Left lung (tissue), 10 donors: Measurements from ENCODE around the gene ARMC5. TPM values are rescaled to one million over a fixed set of nuclear protein-coding genes. Genes with fewer than 3 reads are reported as not detected.
A peak's percentile ranks its signal among the peaks of the same experiment; 100 is the strongest.

Experiments used
- ATAC-seq: fragments of 200-7000 bp; cut with Tn5 transposase; one replicate; pipeline ENCODE4 v1.9.1; 2020; ENCODE audit warnings: moderate library complexity
- DNase-seq, 4 donors: peaks; one replicate each; pipeline ENCODE4 v3.0.0-alpha.2; 2013 to 2020
- H3K27ac ChIP-seq, 2 donors: fragments of 200-600 bp; sonication (generic) in 1 of 2; one replicate each; pipeline versions ENCODE4 v1.5.0 to v1.8.0; 2020 to 2021
- H3K27me3 ChIP-seq, 2 donors: fragments of 200-600 bp; sonication (generic) in 1 of 2; one replicate each; pipeline versions ENCODE4 v1.5.0 to v1.8.0; 2020 to 2021
- H3K36me3 ChIP-seq, 2 donors: fragments of 200-600 bp; sonication (generic) in 1 of 2; one replicate each; pipeline versions ENCODE4 v1.5.0 to v1.8.0; 2020 to 2021
- H3K4me1 ChIP-seq, 2 donors: fragments of 200-600 bp; one replicate each; pipeline ENCODE4 v1.8.0; 2021
- H3K4me3 ChIP-seq, 2 donors: fragments of 200-600 bp; sonication (generic) in 1 of 2; one replicate each; pipeline versions ENCODE4 v1.5.0 to v1.8.0; 2020 to 2021; ENCODE audit warnings: mild to moderate bottlenecking in 1 of 2
- H3K9me3 ChIP-seq, 2 donors: fragments of 200-600 bp; sonication (generic) in 1 of 2; one replicate each; pipeline versions ENCODE4 v1.5.0 to v1.8.0; 2020 to 2021
- CTCF ChIP-seq, 2 donors: fragments of 200-600 bp; sonication (generic) in 1 of 2; IDR thresholded peaks; one replicate each; pipeline versions ENCODE4 v1.5.0 to v1.8.0; 2021; ENCODE audit warnings: antibody characterized with exemption in 2 of 2
- intact Hi-C, 2 donors: fragments of 100-400 bp; cut with DNase I; formaldehyde crosslinking; loops; one replicate each; pipeline versions ENCODE4 v1.11.2 to v1.14.2; 2022
- polyA plus RNA-seq, 6 donors: library from polyadenylated mRNA; unstranded; fragments of 120-200 nt; gene quantifications; one replicate each; pipeline ENCODE4 v1.2.1, GENCODE V29; 2013; ENCODE audit not compliant: insufficient read length in 6 of 6
- total RNA-seq, 2 donors: library from RNA; stranded (reverse); fragmentation: NEBNext Ultra II Directional; extraction: Animal tissue kit (Norgen Biotek cat#: 25700); gene quantifications; one replicate each; pipeline ENCODE4 v1.2.1, GENCODE V29; 2021
- donor health status: DM: no; HTN: yes; CAD: no.
- donor health status: DM: no; HTN: no; CAD: no.

Gene ARMC5
- total and polyA plus RNA-seq, 8 donors: 8.5 to 14.8 (median 10.4) TPM

- Histone ChIP-seq H3K4me1 (peaks cover 32 to 67% of the 10 kb centered on the region in 2 donors), H3K9me3 (no peaks in the 10 kb centered on the region), H3K4me3 (peak overlapping the region; percentile 79 to 82), H3K27ac (peak overlapping the region; percentile 99 to 100), H3K27me3 (no peaks in the 10 kb centered on the region), H3K36me3 (peaks cover 0 to 16% of the 10 kb centered on the region in 2 donors)
- DNase-seq (peak in 2 of 4 donors; percentile 70 to 90), ATAC-seq (peak; percentile 29)
- no peak for TF ChIP-seq CTCF (IDR thresholded peaks at IDR 0.05)
- intact Hi-C loops: no loop called here
Measured at GRCh38 chr16:31458073-31458843, 1.0 kb upstream of the ARMC5 start.

GRCh38 chr16:31459687-31460581 is 633 bp downstream of the ARMC5 start:
- ATAC-seq: peak; percentile 90
- Histone ChIP-seq H3K4me1 (peaks cover 23 to 52% of the 10 kb centered on the region in 2 donors), H3K27me3 (no peaks in the 10 kb centered on the region), H3K9me3 (no peaks in the 10 kb centered on the region), H3K4me3 (peak overlapping the region; percentile 79 to 82), H3K36me3 (peaks cover 0 to 33% of the 10 kb centered on the region in 2 donors), H3K27ac (peak overlapping the region; percentile 99 to 100)
- DNase-seq: peak; percentile 99 to 100 (median 100)
- intact Hi-C loops: no loop called here
- TF ChIP-seq CTCF (IDR thresholded peaks at IDR 0.05): no peak

GRCh38 chr16:31460582-31461002 is 1.3 kb downstream of the ARMC5 start:
- Histone ChIP-seq H3K27ac (peak overlapping the region; percentile 99 to 100), H3K4me1 (peaks cover 18 to 45% of the 10 kb centered on the region in 2 donors), H3K36me3 (peaks cover 0 to 39% of the 10 kb centered on the region in 2 donors), H3K27me3 (no peaks in the 10 kb centered on the region), H3K4me3 (peak overlapping the region; percentile 33 to 82), H3K9me3 (no peaks in the 10 kb centered on the region)
- ATAC-seq (no peak), DNase-seq (no peak)
- peak; percentile 51 to 59 for TF ChIP-seq CTCF (IDR thresholded peaks at IDR 0.05)
- intact Hi-C loops: no loop called here

DNA sequence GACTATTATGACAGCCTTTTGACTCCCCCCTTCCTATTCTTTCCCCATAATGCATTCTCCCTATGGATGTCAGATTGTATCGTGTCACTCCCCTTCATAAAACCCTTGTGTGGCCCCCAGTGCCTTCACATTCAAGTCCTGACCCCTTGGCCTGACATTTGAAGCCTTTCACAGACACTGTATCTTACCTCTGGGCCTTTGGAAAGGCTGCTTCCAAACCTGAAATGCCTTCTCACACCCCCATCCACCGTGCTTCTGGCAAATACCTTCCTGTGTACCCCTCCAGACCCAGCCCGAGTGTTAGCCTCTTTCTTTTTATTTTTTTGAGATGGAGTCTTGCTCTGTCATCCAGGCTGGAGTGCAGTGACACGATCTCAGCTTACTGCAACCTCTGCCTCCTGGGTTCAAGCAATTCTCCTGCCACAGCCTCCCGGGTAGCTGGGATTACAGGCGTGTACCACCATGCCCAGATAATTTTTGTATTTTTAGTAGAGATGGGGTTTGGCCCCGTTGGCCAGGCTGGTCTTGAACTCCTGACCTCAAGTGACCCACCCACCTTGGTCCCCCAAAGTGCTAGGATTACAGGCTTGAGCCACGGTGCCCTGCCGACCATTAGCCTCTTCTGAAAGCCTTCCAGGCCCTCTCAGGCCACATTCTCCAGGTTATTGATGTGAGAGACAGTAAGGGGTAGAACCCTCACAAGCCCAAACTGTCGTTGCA is 2.1 kb downstream of the ARMC5 start:
- Histone ChIP-seq H3K27me3 (no peaks in the 10 kb centered on the region), H3K4me1 (peaks cover 18 to 38% of the 10 kb centered on the region in 2 donors), H3K9me3 (no peaks in the 10 kb centered on the region), H3K36me3 (peaks cover 0 to 47% of the 10 kb centered on the region in 2 donors), H3K4me3 (no peak overlapping the region), H3K27ac (no peak overlapping the region)
- TF ChIP-seq CTCF (IDR thresholded peaks at IDR 0.05): no peak
- ATAC-seq (no peak), DNase-seq (no peak)
- intact Hi-C loops: no loop called here
